HG03460 (cell line): ENCODE data around the gene AGAP2.
"Not testable (repeated sequence)": the region's sequence is repeated elsewhere in the genome, so short reads cannot be mapped to it uniquely, and the experiment has no call there.

Experiments used
- ATAC-seq: cut with Tn5 transposase; IDR thresholded peaks from one replicate; pipeline ENCODE4 v1.9.1; 2021; ENCODE audit not compliant: unreplicated experiment

The AGAP2 gene

DNA sequence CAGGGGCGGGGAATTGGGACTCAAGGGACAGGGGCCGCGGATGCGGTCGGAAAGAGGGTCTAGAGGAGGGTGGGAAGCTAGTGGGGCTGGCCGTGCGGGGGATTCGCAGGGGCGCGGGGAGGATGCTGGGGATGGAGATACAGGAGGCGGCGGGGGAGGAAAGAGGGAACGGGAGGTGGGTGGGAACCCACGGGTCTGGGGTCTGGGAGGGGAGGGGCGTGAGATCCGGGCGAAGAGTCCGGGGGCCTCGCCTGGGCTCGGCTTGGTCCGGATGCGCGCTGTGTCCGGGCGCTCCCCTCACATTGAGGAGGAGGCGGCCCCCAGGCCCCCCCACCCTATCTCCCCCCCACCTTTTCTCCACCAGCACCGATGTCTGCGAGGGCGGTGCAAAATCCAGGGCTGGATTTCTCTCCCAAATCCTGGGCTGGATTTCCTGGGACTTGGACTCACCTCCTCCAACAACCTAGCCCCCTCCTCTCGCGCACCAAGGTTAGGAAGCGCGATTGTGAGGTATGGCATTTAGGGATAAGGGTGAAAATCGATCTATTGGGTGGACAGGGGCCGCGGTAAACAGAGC is at the start of gene AGAP2:
Gene AGAP2 (minus strand): TSS at position 82 of the 577 bp plus-strand sequence. CDS start 496 bp downstream, outside the sequence.
- no peak for ATAC-seq

DNA sequence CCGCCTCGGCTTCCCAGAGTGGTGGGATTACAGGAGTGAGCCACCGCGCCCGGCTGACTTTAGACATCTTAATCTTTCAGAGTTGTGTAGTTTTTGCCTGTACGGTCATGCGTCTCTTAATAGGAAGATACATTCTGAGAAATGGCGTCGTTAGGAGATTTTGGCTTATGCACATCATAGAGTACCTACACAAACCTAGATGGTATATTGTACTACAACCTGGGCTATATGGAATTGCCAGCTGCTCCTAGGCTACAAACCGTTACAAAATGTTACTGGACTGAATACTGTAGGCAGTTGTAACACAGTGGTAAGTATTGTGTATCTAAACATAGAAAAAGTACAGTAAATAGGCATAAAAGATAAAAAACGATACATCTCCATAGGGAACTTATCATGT is 45.3 kb upstream of the AGAP2 start:
- no peak for ATAC-seq

DNA sequence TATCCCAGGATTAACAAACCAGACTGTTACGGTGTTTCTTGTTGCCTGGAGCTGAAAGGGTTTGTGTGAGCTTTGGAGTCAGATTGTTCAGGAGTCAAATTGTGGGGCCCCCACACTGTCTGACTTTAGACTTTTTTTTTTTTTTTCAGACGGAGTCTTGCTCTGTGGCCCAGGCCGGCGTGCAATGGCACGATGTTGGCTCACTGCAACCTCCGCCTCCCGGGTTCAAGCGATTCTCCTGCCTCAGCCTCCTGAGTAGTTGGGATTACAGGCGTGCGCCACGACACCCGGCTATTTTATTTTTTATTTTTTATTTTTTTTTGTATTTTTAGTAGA is 44.9 kb upstream of the AGAP2 start:
- ATAC-seq, result no peak

DNA sequence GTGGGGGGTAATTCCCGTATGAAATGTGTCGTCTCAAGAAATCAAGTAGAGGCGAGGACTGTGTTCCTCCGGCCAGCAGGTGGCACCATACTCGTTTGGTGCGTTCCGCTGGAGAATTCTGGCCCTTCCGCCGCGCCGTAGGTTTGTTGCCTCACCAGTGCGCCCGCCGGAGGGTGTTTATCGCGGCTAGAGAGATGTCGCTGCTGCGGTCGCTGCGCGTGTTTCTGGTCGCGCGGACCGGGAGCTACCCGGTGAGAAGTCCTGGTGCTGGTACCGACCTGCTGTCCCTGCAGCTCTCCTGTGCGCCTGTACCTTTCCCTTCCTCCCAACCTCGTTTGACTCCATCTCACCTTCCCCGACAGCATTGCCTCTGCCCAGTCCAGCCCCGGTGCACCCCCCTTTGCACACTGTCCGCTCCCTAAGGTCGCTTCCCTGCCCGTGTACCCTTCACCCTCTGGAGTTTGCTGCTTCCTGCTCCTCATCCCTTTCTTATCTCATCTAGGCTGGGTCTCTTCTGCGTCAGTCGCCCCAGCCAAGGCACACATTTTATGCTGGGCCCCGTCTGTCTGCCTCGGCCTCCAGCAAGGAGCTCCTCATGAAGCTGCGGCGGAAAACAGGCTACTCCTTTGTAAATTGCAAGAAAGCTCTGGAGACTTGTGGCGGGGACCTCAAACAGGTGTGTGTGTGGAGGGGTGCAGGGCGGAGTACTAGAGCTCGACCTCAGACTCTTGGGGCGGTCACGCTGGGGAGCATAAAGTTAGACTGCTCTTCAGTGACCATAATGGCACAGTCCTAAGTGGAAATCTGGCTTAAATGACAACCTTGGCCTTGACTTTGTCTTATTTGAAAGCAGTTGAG is 44.3 kb upstream of the AGAP2 start, which contains the start of gene TSFM:
Gene TSFM (plus strand): TSS at position 180 of the 858 bp plus-strand sequence. CDS start 15 bp downstream, at position 195.
- peak; percentile 87 for ATAC-seq

DNA sequence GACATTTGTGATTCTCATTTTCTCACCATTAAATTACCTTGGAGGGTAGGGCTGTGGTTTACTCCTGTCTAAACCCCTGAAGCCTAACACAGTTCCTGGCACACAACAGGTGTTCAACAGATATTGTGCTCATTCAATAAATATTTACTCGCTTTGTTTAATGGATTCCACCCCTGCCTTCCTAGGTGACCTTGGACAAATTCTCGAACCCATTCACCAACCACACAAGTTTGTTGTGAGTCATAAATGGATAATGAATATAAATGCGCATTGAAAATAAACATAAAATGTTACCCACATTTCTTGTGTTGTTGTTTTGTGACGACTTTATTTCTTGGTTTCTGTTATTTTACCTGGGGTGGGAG is 43.7 kb upstream of the AGAP2 start:
- no peak for ATAC-seq

DNA sequence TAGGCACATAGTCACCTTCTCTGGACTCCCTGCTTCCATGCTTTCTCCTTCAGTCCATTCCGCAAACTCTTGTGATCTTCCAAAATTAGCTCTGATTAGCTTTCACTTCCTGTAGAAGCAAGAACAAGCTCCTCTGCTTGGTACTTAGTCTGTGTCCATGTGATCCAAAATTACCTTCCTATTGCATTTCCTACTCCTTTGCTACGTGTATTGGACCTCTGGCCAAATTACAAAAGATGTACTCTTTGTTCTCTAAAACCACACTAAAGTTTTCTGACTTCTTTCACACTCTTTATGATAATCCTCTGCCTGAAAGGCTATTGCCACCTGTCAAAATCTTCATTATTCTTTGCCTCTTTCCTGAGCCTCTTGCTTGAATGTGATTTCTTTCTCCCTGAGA is 43.3 kb upstream of the AGAP2 start:
- no peak for ATAC-seq

DNA sequence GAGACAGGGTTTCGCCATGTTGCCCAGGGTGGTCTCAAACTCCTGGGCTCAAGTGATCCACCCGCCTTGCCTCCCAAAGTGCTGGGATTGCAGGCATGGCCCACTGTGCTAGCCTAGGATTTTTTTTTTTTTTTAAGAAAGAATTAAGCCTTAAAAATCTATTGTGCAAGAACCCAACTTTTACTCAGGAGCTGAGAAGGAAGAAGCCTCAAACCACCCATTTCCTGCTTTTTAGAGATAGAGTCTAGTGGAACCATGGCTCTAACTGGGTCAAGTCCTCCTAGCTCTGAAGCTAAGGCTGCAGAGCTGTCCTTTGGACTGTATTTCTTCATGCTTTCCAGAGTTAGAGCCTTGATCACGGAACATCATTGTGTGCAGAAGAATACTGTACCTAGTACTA is 42.7 kb upstream of the AGAP2 start:
- no peak for ATAC-seq

DNA sequence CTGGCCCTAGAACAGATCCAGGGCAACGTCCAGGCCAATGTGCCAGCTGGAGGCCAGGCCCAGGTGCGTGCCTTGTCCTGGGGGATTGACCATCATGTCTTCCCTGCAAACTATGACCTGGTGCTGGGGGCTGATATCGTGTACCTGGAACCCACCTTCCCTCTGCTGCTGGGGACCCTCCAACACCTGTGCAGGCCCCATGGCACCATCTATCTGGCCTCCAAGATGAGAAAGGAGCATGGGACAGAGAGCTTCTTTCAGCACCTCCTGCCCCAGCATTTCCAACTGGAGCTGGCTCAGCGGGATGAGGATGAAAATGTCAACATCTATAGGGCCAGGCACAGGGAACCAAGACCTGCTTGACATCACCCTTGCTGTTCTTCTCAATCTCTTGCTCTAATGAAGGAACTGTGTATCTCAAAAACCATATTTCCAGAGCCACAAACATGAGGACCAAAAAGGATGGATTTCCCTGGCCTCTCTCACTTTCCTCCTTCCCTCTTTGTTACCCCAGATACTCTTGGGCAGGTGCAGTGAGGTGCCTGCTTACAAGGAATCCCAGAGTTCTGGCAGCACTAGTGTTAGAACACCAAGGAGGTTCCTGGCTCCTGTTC is 41.8 kb upstream of the AGAP2 start:
- ATAC-seq, result no peak

DNA sequence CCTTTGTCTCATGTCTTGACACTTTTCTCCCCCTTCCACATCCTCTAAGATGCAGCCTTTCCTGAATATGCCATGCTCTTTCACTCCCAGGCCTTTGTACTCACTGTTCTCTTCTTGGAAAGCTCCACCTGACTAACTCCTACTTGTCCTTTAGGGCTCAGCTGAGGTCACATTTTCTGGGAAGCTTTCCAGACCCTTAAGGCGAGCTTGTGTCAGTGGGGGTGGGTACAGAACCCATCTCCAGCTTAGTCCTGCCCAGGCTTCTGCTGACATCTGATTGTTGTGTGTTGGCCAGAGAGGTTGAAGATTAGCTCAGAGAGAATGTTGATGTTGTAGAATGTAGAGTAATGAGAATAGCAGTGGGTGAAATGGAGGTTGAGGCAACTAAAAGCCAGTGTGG is 41.2 kb upstream of the AGAP2 start:
- ATAC-seq, result no peak

DNA sequence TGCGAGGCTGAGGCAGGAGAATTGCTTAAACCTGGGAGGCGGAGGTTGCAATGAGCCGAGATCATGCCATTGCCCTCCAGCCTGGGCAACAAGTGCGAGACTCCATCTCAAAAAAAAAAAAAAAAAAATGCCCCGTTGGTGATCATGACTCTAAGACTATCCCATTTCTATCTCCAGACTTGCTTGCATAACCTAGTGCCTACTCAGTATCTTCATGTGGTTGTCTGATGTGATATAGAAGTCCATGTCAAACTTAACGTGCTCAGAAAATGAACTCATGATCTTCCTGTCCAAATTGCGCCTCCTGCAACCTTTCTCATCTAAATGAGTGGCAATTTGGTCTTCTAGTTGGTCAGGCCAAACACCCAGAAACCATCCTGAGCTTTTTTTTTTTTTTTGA is 39.4 kb upstream of the AGAP2 start:
- no peak for ATAC-seq

DNA sequence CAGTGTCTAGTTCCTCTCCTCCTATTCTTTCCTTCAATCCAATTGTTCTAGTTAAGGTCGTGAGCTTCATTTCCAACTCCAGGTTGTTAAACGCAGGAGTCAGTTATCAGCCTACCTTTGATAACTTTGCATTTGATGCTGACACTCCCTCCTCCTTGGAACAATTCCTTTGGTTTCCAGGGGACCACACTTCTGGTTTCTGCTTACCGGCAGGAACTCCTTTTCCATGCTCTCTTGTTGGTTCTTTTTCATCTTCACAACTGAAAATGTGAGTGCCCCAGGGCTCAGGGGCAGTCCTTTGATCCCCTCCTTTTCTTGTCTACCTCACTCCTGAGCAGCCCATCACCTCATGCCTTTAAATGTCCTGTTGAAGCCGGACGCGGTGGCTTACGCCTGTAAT is 38.8 kb upstream of the AGAP2 start:
- no peak for ATAC-seq

DNA sequence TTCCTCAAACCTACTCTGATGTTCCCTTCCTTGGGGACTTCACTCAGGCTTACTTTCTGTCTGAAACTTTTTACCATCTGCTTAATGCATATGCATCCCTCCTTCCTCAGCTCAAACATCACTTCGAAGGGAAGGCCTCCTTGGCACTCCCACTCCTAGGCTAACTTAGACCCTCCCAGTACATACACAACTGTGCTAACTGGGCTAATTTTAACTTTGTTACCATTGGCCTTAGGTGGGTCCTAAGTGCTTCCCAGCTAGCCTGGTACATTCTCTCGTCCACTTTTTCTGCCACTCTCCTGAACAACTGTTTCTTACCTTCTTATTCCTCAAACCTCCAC is 37.7 kb upstream of the AGAP2 start:
- ATAC-seq, result no peak

DNA sequence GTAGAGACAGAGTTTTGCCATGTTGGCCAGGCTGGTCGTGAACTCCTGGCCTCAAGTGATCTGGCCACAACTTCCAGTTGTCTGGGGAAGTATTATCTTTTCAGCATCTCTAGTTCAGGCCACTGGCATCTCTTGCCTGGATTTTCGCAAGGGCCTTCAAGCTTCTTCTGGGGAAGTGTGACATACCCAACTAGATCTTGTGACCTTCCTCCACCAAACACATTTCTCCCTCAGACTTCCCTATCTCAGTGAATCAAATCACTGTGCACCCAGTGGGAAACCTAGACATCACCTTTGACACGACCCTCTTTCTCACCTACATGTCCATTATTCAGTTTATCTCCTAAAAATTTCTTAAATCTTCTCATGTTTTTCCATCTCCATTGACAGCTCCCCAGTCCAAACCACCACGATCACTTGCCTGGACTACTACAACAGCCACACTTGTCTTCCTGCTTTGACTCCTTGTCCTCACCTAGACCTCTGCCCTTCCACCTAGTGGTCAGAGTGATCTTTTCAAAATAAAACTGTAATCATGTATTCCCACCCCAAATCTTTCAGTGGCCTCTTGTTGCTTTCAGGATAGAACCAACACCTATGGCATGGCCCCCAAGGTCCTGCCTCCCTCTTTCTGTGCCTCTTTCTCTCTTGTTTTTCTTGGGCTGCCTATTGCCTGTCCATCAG is 37.2 kb upstream of the AGAP2 start:
- ATAC-seq, result no peak

DNA sequence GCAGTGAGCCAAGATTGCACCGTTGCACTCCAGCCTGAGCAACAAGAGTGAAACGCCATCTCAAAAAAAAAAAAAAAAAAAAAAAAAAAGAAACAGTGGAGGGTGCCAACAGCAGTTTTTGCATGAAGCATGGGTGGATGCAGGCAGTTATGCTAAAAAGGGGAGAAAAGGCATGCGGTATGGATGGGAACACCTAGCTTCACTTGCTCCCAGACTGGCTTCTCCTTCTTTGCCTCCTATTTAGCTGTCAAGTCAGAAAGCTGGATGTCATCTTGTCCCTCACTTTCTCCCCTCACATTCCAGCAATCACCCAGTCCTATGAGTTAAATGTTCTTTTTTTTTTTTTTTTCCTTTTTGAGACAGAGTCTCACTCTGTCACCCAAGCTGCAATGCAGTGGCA is 36.5 kb upstream of the AGAP2 start:
- no peak for ATAC-seq

DNA sequence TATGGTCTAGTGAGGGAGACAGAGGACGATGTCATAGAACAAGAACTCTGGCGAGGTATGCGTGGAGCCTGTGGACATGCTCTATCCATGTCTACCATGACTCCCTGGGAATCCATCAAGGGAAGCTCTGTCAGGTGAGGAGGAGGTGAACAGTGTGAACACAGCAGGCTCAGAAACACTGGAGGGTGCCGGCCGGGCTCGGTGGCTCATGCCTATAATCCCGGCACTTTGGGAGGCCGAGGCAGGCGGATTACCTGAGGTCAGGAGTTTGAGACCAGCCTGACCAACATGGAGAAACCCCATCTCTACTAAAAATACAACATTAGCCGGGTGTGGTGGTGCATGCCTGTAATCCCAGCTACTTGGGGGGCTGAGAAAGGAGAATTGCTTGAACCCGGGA is 36.1 kb upstream of the AGAP2 start:
- not testable (repeated sequence) for ATAC-seq

DNA sequence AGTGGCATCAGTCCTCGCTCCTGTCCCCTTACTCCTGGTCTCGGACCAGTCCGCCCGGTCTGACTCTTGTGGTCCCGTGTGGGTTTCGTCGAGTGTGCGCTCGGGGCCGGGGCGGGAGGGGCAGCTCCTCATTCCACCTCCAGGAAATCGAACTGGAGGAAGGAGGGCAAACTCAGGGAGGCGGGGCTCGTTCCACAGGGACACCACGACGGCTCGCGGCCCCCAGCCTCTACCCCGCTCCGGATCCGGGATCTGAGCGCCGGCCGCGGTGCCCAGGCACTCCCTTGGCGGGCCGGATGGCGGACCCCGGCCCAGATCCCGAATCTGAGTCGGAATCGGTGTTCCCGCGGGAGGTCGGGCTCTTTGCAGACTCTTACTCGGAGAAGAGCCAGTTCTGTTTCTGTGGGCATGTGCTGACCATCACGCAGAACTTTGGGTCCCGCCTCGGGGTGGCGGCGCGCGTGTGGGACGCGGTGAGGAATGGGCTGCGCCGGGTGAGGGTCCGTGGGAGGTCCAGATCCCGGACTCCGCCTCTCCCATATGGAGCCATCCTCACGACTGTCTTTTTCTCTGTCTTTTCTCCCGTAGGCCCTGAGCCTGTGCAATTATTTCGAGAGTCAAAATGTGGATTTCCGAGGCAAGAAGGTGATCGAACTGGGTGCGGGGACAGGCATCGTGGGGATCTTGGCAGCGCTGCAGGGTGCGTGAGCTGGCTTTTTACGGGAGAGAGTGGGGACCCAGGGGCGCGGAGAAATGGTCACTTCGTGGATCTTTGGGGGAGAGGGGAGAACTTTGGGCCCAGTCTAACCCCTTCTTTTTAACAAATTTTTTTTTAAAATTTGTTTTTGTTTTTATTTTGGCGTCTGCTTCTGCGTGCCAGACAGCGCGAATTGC is 34.1 kb upstream of the AGAP2 start, which contains the start of gene EEF1AKMT3:
Gene EEF1AKMT3 (plus strand): TSS at position 186 of the 894 bp plus-strand sequence. CDS start 111 bp downstream, at position 297.
- peak; percentile 37 for ATAC-seq

DNA sequence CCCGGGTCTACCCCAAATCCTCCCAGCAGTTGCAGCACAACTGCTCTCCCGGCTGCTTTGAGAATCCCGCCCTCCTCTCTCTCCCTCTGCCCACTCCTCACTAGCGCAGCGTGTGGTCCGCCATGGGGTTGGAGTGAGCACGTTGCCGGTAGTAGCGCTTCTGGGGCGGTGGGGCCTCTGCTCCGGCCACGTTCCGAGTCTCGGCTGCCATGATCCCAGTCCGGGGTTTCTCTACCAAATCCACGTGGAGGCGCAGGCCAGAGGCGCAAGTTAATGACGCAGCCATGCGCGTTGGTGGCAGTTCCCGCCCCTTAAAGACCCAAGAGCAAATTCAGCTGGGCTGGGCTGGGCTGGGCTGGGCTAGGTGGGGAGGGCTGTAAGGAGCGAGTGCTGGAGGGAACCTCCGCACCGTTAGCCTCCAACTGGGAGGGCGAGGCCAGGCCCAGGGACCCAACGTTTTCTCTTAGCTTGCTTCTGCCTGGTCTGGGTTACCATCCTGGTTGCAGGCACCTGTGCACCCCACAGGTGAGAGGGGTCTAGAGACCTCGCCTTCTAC is 33.4 kb upstream of the AGAP2 start, which contains the start of gene METTL1:
Gene METTL1 (minus strand): TSS at position 233 of the 556 bp plus-strand sequence. CDS start 22 bp downstream, at position 211.
- ATAC-seq, result peak; percentile 77

DNA sequence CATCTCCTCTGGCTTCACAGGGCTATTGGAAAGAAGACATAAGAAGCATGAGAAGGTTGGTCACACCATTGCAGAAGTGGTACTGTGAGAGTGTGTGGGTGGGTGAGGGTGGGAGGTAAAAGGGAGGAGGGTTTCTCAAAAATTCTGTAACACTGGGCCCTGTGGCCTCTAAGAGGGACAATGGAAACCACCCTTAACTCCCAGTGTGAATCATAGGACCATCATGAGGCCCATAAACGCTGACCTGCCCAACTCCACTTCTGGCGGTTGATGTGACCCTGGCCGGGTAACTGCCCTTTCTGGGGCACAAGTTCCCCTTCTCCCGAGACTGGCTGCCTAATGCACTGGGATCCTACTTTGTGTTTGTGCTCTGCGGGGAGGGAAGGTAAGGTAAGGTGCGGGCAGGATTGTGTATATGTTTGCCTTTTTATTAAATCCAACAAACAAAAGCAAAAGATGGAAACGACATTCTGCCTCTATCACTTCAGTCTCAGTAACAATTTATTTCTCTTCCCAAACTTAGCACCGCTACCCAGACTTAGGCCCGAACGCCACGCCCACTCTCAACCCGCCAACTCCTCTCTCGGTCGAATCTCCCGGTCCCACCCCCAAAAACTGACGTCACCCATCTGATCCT is 32.8 kb upstream of the AGAP2 start:
- ATAC-seq, result peak; percentile 75

DNA sequence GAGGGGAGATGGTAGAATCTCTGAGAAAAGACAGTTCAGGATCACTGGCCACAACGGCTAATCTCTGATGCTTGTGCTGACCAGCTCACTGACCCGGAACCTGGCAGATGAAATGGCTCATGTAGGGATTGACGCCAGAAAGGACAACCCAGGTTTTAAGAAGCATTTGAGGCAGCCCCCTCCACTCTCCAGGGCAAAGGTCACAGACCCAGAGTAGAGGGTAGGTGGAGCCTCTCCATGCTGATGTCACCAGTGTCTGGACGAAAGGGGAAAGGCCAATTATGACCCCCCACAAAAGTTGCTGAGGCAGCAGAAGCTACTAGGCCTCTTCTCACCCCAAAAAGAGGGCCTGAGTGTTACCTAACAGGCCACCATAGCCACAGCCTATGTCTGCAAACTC is 32.2 kb upstream of the AGAP2 start:
- ATAC-seq, result no peak

DNA sequence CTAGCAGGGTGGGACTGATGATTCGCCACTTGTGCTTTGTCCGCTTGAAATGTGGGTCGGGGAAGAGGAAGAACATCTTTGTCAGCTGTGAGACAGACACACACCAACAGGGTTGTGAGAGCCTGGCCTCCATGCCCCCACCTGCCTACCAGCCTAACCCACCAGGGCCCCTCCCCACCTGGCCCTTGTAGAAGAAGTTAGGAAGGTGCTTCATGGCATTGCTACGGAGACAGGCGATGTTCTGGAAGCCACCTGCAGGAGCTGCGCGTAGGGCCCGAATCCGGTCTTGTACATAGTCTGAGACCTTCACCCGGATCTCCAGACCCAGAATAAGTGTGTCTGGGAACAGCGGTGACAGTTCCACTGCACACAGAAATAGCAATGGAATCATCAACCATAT is 31.1 kb upstream of the AGAP2 start:
- ATAC-seq, result no peak
